SK-N-SH treated with all-trans-retinoic acid at 6 μM for 48 hours (cell line): ENCODE measurements around the gene SRGN.

Source experiments
- ATAC-seq: fragments of 200-7000 bp; cut with Tn5 transposase; 3 replicates; pipeline ENCODE4 v1.9.1; 2020; ENCODE audit warnings: mild to moderate bottlenecking, moderate library complexity
- ARNTL ChIP-seq: fragments of 450-650 bp; formaldehyde crosslinking; IDR thresholded peaks from 2 replicates; pipeline ENCODE4 v1.5.0; 2020; ENCODE audit warnings: low read depth, mild to moderate bottlenecking, moderate library complexity, borderline replicate concordance
- BACH2 ChIP-seq: fragments of 250-450 bp; sonication (Bioruptor Pico); IDR thresholded peaks from 2 replicates; pipeline ENCODE4 v1.9.0; 2021; ENCODE audit warnings: mild to moderate bottlenecking, borderline replicate concordance
- CSDC2 ChIP-seq: fragments of 250-450 bp; sonication (Bioruptor Pico); IDR thresholded peaks from 2 replicates; pipeline ENCODE4 v1.5.0; 2020; ENCODE audit warnings: mild to moderate bottlenecking, moderate library complexity
- ESRRG ChIP-seq: fragments of 250-450 bp; sonication (Bioruptor Pico); IDR thresholded peaks from 2 replicates; pipeline ENCODE4 v1.6.1; 2021; ENCODE audit warnings: mild to moderate bottlenecking
- GLIS3 ChIP-seq: fragments of 250-450 bp; sonication (Bioruptor Pico); IDR thresholded peaks from 2 replicates; pipeline ENCODE4 v1.5.0; 2020; ENCODE audit warnings: mild to moderate bottlenecking, moderate library complexity
- ISL1 ChIP-seq: fragments of 250-450 bp; sonication (Bioruptor Pico); IDR thresholded peaks from 2 replicates; pipeline ENCODE4 v2.1.2; 2022; ENCODE audit warnings: mild to moderate bottlenecking, moderate library complexity
- OSR1 ChIP-seq: fragments of 250-450 bp; sonication (Bioruptor Pico); IDR thresholded peaks from 2 replicates; pipeline ENCODE4 v1.8.0; 2022; ENCODE audit warnings: moderate library complexity, mild to moderate bottlenecking, inconsistent platforms
- PPARA ChIP-seq: fragments of 250-450 bp; sonication (Bioruptor Pico); IDR thresholded peaks from 2 replicates; pipeline ENCODE4 v1.5.0; 2020; ENCODE audit warnings: mild to moderate bottlenecking, borderline replicate concordance
- RARB ChIP-seq: fragments of 250-450 bp; sonication (Bioruptor Pico); IDR thresholded peaks from 2 replicates; pipeline ENCODE4 v1.8.0; 2021; ENCODE audit warnings: mild to moderate bottlenecking, moderate library complexity
- SNAI2 ChIP-seq: fragments of 250-450 bp; sonication (Bioruptor Pico); IDR thresholded peaks from 2 replicates; pipeline ENCODE4 v1.5.0; 2020; ENCODE audit warnings: mild to moderate bottlenecking, moderate library complexity
- TCF4 ChIP-seq: fragments of 250-450 bp; sonication (Bioruptor Pico); IDR thresholded peaks from 2 replicates; pipeline ENCODE4 v1.8.0; 2021; ENCODE audit warnings: mild to moderate bottlenecking, moderate library complexity, borderline replicate concordance
- TOX ChIP-seq: fragments of 250-450 bp; sonication (Bioruptor Pico); IDR thresholded peaks from 2 replicates; pipeline ENCODE4 v1.8.0; 2021; ENCODE audit warnings: mild to moderate bottlenecking, moderate library complexity, borderline replicate concordance
- ZC3H10 ChIP-seq: fragments of 250-450 bp; sonication (Bioruptor Pico); IDR thresholded peaks from 2 replicates; pipeline ENCODE4 v1.5.1; 2021; ENCODE audit warnings: mild to moderate bottlenecking, moderate library complexity
- ZFP30 ChIP-seq: fragments of 450-650 bp; formaldehyde crosslinking; IDR thresholded peaks from 2 replicates; pipeline ENCODE4 v1.5.0; 2022; ENCODE audit warnings: mild to moderate bottlenecking, moderate library complexity
- ZNF565 ChIP-seq: fragments of 450-650 bp; formaldehyde crosslinking; conservative IDR thresholded peaks from 2 replicates; pipeline ENCODE4 v1.5.0; 2020; ENCODE audit warnings: low read depth, mild to moderate bottlenecking, moderate library complexity
- ZNF70 ChIP-seq: fragments of 450-650 bp; formaldehyde crosslinking; IDR thresholded peaks from 2 replicates; pipeline ENCODE4 v1.5.0; 2020; ENCODE audit warnings: mild to moderate bottlenecking, moderate library complexity
- ZNF8 ChIP-seq: fragments of 450-650 bp; formaldehyde crosslinking; IDR thresholded peaks from 2 replicates; pipeline ENCODE4 v1.5.0; 2020; ENCODE audit warnings: mild to moderate bottlenecking, moderate library complexity
- TF ChIP-seq, protein P1 (sequence below): fragments of 250-450 bp; sonication (Bioruptor Pico); IDR thresholded peaks from 2 replicates; pipeline ENCODE4 v1.5.1; 2020; ENCODE audit warnings: low read depth, mild to moderate bottlenecking, moderate library complexity
- TF ChIP-seq, protein P2 (sequence below): fragments of 250-450 bp; sonication (Bioruptor Pico); IDR thresholded peaks from 2 replicates; pipeline ENCODE4 v1.8.0; 2021; ENCODE audit warnings: low read depth, mild to moderate bottlenecking, moderate library complexity, borderline replicate concordance
- TF ChIP-seq, protein P3 (sequence below): fragments of 250-450 bp; sonication (Bioruptor Pico); IDR thresholded peaks from 2 replicates; pipeline ENCODE4 v1.8.0; 2020; ENCODE audit warnings: mild to moderate bottlenecking, moderate library complexity, borderline replicate concordance
- TF ChIP-seq, protein P4 (sequence below): fragments of 250-450 bp; sonication (Bioruptor Pico); IDR thresholded peaks from 2 replicates; pipeline ENCODE4 v1.5.0; 2020; ENCODE audit warnings: mild to moderate bottlenecking, moderate library complexity

The SRGN gene

DNA sequence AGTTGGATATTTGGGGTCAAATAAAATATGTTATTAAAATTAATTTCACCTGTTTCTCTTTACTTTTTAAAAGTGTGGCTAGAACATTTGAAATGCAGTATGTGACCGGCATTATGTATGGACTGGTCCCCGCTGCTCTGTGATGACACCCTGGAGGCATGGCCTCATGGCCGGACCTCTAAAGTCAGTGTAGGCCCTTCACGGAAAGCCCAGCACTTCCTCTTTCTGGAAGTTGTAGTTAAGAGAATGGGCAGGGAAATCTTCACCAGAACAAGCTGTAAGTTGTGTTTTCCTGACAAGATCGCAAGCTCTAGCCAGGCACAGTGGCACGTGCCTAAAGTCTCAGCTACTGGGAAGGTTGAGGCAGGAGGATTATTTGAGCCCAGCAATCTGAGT is 38.3 kb upstream of the SRGN start:
- TF ChIP-seq SNAI2 (CRISPR knock-in tag) (no peak), ZFP30 (CRISPR knock-in tag) (no peak), PPARA (CRISPR knock-in tag) (no peak), TCF4 (CRISPR knock-in tag) (no peak), BACH2 (no peak)

DNA sequence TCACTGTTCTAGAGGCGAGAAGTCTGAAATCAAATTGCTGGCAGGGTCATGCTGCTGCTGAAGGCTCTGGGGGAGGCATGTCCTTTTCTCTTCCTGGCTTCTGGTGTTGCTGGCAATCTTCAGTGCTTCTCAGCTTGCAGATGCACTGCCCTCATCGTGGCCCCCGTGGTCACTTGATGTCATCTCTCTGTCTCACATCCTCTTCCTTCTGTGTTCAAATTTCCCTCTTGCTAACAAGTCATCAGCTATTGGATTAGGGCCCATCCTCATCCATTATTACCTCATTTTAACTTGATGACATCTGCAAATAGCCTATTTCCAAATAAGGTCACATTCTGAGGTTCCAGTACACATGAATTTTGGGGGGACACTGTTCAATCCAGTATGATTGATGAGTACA is 36.6 kb upstream of the SRGN start:
- TF ChIP-seq OSR1 (CRISPR knock-in tag) = no peak
- TF ChIP-seq, protein P1, sequence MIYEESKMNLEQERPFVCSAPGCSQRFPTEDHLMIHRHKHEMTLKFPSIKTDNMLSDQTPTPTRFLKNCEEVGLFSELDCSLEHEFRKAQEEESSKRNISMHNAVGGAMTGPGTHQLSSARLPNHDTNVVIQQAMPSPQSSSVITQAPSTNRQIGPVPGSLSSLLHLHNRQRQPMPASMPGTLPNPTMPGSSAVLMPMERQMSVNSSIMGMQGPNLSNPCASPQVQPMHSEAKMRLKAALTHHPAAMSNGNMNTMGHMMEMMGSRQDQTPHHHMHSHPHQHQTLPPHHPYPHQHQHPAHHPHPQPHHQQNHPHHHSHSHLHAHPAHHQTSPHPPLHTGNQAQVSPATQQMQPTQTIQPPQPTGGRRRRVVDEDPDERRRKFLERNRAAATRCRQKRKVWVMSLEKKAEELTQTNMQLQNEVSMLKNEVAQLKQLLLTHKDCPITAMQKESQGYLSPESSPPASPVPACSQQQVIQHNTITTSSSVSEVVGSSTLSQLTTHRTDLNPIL (CRISPR knock-in tag) = no peak
- no peak for TF ChIP-seq BACH2
- TF ChIP-seq ARNTL = no peak
- TF ChIP-seq CSDC2 (CRISPR knock-in tag) = no peak
- TF ChIP-seq ZNF70 (CRISPR knock-in tag) = no peak
- TF ChIP-seq ISL1 = no peak
- TF ChIP-seq TCF4 (CRISPR knock-in tag) = no peak
- TF ChIP-seq ZC3H10 (CRISPR knock-in tag) = no peak
- TF ChIP-seq, protein P2, sequence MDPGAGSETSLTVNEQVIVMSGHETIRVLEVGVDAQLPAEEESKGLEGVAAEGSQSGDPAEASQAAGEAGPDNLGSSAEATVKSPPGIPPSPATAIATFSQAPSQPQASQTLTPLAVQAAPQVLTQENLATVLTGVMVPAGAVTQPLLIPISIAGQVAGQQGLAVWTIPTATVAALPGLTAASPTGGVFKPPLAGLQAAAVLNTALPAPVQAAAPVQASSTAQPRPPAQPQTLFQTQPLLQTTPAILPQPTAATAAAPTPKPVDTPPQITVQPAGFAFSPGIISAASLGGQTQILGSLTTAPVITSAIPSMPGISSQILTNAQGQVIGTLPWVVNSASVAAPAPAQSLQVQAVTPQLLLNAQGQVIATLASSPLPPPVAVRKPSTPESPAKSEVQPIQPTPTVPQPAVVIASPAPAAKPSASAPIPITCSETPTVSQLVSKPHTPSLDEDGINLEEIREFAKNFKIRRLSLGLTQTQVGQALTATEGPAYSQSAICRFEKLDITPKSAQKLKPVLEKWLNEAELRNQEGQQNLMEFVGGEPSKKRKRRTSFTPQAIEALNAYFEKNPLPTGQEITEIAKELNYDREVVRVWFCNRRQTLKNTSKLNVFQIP (CRISPR knock-in tag) = no peak
- TF ChIP-seq RARB (CRISPR knock-in tag) = no peak
- TF ChIP-seq, protein P3, sequence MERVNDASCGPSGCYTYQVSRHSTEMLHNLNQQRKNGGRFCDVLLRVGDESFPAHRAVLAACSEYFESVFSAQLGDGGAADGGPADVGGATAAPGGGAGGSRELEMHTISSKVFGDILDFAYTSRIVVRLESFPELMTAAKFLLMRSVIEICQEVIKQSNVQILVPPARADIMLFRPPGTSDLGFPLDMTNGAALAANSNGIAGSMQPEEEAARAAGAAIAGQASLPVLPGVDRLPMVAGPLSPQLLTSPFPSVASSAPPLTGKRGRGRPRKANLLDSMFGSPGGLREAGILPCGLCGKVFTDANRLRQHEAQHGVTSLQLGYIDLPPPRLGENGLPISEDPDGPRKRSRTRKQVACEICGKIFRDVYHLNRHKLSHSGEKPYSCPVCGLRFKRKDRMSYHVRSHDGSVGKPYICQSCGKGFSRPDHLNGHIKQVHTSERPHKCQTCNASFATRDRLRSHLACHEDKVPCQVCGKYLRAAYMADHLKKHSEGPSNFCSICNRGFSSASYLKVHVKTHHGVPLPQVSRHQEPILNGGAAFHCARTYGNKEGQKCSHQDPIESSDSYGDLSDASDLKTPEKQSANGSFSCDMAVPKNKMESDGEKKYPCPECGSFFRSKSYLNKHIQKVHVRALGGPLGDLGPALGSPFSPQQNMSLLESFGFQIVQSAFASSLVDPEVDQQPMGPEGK (CRISPR knock-in tag) = no peak
- TF ChIP-seq ZFP30 (CRISPR knock-in tag) = no peak
- no peak for TF ChIP-seq ZNF565 (CRISPR knock-in tag)
- TF ChIP-seq SNAI2 (CRISPR knock-in tag) = no peak
- no peak for TF ChIP-seq TOX (CRISPR knock-in tag)
- no peak for TF ChIP-seq ZNF8
- TF ChIP-seq ESRRG (CRISPR knock-in tag) = no peak
- ATAC-seq = no peak

More for the DNA sequence above, 38.3 kb upstream of the SRGN start:
- ATAC-seq = no peak

DNA sequence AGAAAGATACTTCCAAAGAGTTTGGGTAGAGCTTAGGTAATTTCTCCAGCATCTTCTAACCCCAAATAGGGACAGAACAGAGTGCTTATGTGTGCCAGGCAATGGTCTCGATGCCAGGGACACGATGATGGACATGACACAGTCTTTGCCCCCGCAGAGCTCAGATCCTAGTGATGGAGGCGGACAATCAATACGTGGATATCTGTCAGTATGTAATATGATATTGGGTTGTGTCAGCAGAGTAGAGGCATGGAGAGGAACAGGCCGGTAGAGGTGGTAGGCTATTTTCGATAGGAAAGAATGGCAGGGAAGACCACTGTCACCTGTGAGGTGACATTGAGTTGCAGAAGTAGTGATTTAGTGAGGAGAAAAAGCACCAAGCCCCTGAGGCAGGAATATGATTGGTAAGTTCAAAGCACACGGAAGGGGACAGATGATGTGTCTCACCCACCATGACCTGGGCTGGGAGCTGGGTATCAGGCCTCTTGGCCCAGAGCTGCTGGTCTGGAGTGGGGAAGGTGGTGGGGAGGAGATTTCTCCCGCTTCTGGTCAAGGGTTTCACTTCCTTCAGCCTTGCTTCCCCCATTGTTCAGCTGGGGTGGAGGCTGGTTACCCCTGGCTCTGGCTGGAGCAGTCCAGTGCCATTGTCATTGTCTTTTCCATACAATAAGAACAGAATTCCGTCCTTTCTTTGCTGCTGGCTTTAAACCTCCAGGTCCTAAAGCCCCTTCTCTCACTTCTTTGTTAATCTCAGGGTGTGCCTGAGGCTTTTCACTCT is 36.0 kb upstream of the SRGN start:
- TF ChIP-seq ARNTL (no peak), SNAI2 (CRISPR knock-in tag) (no peak), PPARA (CRISPR knock-in tag) (no peak), ISL1 (no peak), TCF4 (CRISPR knock-in tag) (no peak), ZNF565 (CRISPR knock-in tag) (no peak), ZNF8 (no peak), RARB (CRISPR knock-in tag) (no peak), ZC3H10 (CRISPR knock-in tag) (no peak), TOX (CRISPR knock-in tag) (no peak), BACH2 (no peak), ESRRG (CRISPR knock-in tag) (no peak), OSR1 (CRISPR knock-in tag) (no peak), ZNF70 (CRISPR knock-in tag) (no peak), GLIS3 (CRISPR knock-in tag) (no peak), CSDC2 (CRISPR knock-in tag) (no peak)
- TF ChIP-seq, protein P1 (CRISPR knock-in tag) = no peak
- TF ChIP-seq, protein P2 (CRISPR knock-in tag) = no peak
- TF ChIP-seq, protein P4, sequence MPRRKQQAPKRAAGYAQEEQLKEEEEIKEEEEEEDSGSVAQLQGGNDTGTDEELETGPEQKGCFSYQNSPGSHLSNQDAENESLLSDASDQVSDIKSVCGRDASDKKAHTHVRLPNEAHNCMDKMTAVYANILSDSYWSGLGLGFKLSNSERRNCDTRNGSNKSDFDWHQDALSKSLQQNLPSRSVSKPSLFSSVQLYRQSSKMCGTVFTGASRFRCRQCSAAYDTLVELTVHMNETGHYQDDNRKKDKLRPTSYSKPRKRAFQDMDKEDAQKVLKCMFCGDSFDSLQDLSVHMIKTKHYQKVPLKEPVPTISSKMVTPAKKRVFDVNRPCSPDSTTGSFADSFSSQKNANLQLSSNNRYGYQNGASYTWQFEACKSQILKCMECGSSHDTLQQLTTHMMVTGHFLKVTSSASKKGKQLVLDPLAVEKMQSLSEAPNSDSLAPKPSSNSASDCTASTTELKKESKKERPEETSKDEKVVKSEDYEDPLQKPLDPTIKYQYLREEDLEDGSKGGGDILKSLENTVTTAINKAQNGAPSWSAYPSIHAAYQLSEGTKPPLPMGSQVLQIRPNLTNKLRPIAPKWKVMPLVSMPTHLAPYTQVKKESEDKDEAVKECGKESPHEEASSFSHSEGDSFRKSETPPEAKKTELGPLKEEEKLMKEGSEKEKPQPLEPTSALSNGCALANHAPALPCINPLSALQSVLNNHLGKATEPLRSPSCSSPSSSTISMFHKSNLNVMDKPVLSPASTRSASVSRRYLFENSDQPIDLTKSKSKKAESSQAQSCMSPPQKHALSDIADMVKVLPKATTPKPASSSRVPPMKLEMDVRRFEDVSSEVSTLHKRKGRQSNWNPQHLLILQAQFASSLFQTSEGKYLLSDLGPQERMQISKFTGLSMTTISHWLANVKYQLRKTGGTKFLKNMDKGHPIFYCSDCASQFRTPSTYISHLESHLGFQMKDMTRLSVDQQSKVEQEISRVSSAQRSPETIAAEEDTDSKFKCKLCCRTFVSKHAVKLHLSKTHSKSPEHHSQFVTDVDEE (CRISPR knock-in tag) = no peak
- TF ChIP-seq, protein P3 (CRISPR knock-in tag) = no peak
- TF ChIP-seq, all 23 proteins: peak for 0
- ATAC-seq = no peak
